HG02970 (cell line): Measurements from ENCODE around the gene CRIP1.

Source experiments
- ATAC-seq: cut with Tn5 transposase; IDR thresholded peaks from one replicate; pipeline ENCODE4 v1.9.1; 2021; ENCODE audit warnings: mild to moderate bottlenecking, moderate library complexity, moderate number of reproducible peaks; ENCODE audit not compliant: unreplicated experiment, low FRiP score

The CRIP1 gene

GRCh38 chr14:105479431-105480158 is 7.1 kb upstream of the CRIP1 start:
- no peak for ATAC-seq

- ATAC-seq, result no peak
These were observed 6.4 kb upstream of the CRIP1 start for GRCh38 chr14:105480199-105480746.

- ATAC-seq, result peak; percentile 43
These were observed 5.6 kb upstream of the CRIP1 start for GRCh38 chr14:105480807-105481801.

GRCh38 chr14:105481886-105482457 is 4.7 kb upstream of the CRIP1 start:
- ATAC-seq, result peak; percentile 42

- no peak for ATAC-seq
These were observed 4.1 kb upstream of the CRIP1 start for GRCh38 chr14:105482486-105483110.

GRCh38 chr14:105483300-105484068 is 3.2 kb upstream of the CRIP1 start:
- no peak for ATAC-seq

- ATAC-seq, result no peak
These were observed 2.4 kb upstream of the CRIP1 start for GRCh38 chr14:105484069-105484996.

GRCh38 chr14:105484997-105485393 is 1.7 kb upstream of the CRIP1 start:
- ATAC-seq, result no peak

GRCh38 chr14:105485739-105486162 is 935 bp upstream of the CRIP1 start:
- ATAC-seq, result no peak

- ATAC-seq, result no peak
These were observed 325 bp downstream of the CRIP1 start for GRCh38 chr14:105486974-105487448.

- no peak for ATAC-seq
These were observed 831 bp downstream of the CRIP1 start for GRCh38 chr14:105487449-105487985.

- no peak for ATAC-seq
These were observed 1.5 kb downstream of the CRIP1 start for GRCh38 chr14:105487986-105488777.

GRCh38 chr14:105488781-105489541 is 2.3 kb downstream of the CRIP1 start:
- no peak for ATAC-seq

- ATAC-seq, result no peak
These were observed 3.0 kb downstream of the CRIP1 start for GRCh38 chr14:105489542-105490266.

GRCh38 chr14:105490267-105490571 is 3.5 kb downstream of the CRIP1 start:
- ATAC-seq, result peak; percentile 2
